Mesenchymal stem cell (in vitro differentiated cells and primary cell): Measurements from ENCODE around the gene FOSL1.

Source experiments
- DNase-seq: peaks from one replicate; pipeline ENCODE4 v3.0.0-alpha.2; 2013
- H2AFZ ChIP-seq: one replicate; pipeline ENCODE4 v1.6.1; 2013; ENCODE audit warnings: low read depth, mild to moderate bottlenecking, control low read depth, inconsistent platforms, low read length, moderate library complexity
- H2AK5ac ChIP-seq: 2 replicates; pipeline ENCODE4 v1.6.1; 2013; ENCODE audit warnings: low read length, moderate library complexity, mild to moderate bottlenecking, inconsistent platforms; ENCODE audit not compliant: severe bottlenecking
- H2BK120ac ChIP-seq: one replicate; pipeline ENCODE4 v1.6.1; 2013; ENCODE audit warnings: low read depth, mild to moderate bottlenecking, inconsistent platforms, low read length, moderate library complexity
- H2BK12ac ChIP-seq, 2 experiments: one replicate each; pipeline ENCODE4 v1.6.1; 2013; ENCODE audit warnings: inconsistent platforms in 2 of 2, low read length in 2 of 2, mild to moderate bottlenecking in 2 of 2, moderate library complexity in 2 of 2, control low read depth in 1 of 2
- H2BK15ac ChIP-seq: one replicate; pipeline ENCODE4 v1.6.1; 2013; ENCODE audit warnings: mild to moderate bottlenecking, low read depth, inconsistent platforms; ENCODE audit not compliant: poor library complexity, severe bottlenecking
- H2BK5ac ChIP-seq: 2 replicates; pipeline ENCODE4 v1.6.1; 2013; ENCODE audit warnings: low read depth, mild to moderate bottlenecking, low read length, control low read depth, inconsistent platforms; ENCODE audit not compliant: poor library complexity, severe bottlenecking
- H3K14ac ChIP-seq, 2 experiments: one replicate each; pipeline ENCODE4 v1.6.1; 2013; ENCODE audit warnings: inconsistent platforms in 2 of 2, low read length in 2 of 2, control low read depth in 1 of 2, mild to moderate bottlenecking in 1 of 2, moderate library complexity in 1 of 2
- H3K18ac ChIP-seq, 2 experiments: one replicate each; pipeline ENCODE4 v1.6.1; 2013; ENCODE audit warnings: inconsistent platforms in 2 of 2, low read length in 2 of 2, control low read depth in 1 of 2, low read depth in 1 of 2, mild to moderate bottlenecking in 1 of 2
- H3K23ac ChIP-seq, 2 experiments: one replicate each; pipeline ENCODE4 v1.6.1; 2013; ENCODE audit warnings: inconsistent platforms in 2 of 2, low read length in 2 of 2, mild to moderate bottlenecking in 2 of 2, moderate library complexity in 2 of 2, control low read depth in 1 of 2
- H3K27ac ChIP-seq: 2 replicates; pipeline ENCODE4 v1.5.1; 2013; ENCODE audit warnings: mild to moderate bottlenecking, moderate library complexity, low read length, control low read depth, inconsistent platforms; ENCODE audit not compliant: poor library complexity, severe bottlenecking
- H3K27me3 ChIP-seq, 2 experiments: 2 replicates each; pipeline versions ENCODE4 v1.6.1 to v1.7.0; 2013; ENCODE audit warnings: low read length in 2 of 2, mild to moderate bottlenecking in 2 of 2, moderate library complexity in 2 of 2, control low read depth in 1 of 2, inconsistent platforms in 1 of 2; ENCODE audit not compliant: control insufficient read depth in 1 of 2, insufficient read depth in 1 of 2
- H3K36me3 ChIP-seq, 2 experiments: 2 replicates each; pipeline versions ENCODE4 v1.6.1 to v1.7.0; 2013; ENCODE audit warnings: low read length in 2 of 2, control low read depth in 1 of 2, inconsistent platforms in 1 of 2, low read depth in 1 of 2, mild to moderate bottlenecking in 1 of 2; ENCODE audit not compliant: insufficient read depth in 2 of 2, control insufficient read depth in 1 of 2
- H3K4ac ChIP-seq, 2 experiments: one replicate each; pipeline ENCODE4 v1.6.1; 2013; ENCODE audit warnings: inconsistent platforms in 2 of 2, low read length in 2 of 2, mild to moderate bottlenecking in 2 of 2, moderate library complexity in 2 of 2, control low read depth in 1 of 2, low read depth in 1 of 2
- H3K4me1 ChIP-seq: 2 replicates; pipeline ENCODE4 v1.6.1; 2013; ENCODE audit warnings: low read depth, low read length, control low read depth; ENCODE audit not compliant: control insufficient read depth, insufficient read depth
- H3K4me2 ChIP-seq: 2 replicates; pipeline ENCODE4 v1.6.1; 2013; ENCODE audit warnings: low read length, mild to moderate bottlenecking, inconsistent platforms; ENCODE audit not compliant: poor library complexity, severe bottlenecking
- H3K4me3 ChIP-seq, 2 experiments: 2 replicates each; pipeline versions ENCODE4 v1.5.1 to v1.7.0; 2013; ENCODE audit warnings: low read length in 2 of 2, mild to moderate bottlenecking in 2 of 2, control low read depth in 1 of 2, low read depth in 1 of 2; ENCODE audit not compliant: insufficient read depth in 1 of 2
- H3K79me1 ChIP-seq: replicated peaks from 2 replicates; pipeline ENCODE4 v1.6.1; 2013; ENCODE audit warnings: mild to moderate bottlenecking, control low read depth, low read length, inconsistent platforms; ENCODE audit not compliant: poor library complexity, severe bottlenecking
- H3K9ac ChIP-seq: 2 replicates; pipeline ENCODE4 v1.7.0; 2013; ENCODE audit warnings: mild to moderate bottlenecking, low read length, moderate library complexity
- H3K9me3 ChIP-seq: 2 replicates; pipeline ENCODE4 v1.7.0; 2013; ENCODE audit warnings: mild to moderate bottlenecking, low read length; ENCODE audit not compliant: control insufficient read depth
- H4K8ac ChIP-seq: one replicate; pipeline ENCODE4 v1.6.1; 2013; ENCODE audit warnings: inconsistent platforms, mild to moderate bottlenecking, low read length, moderate library complexity
- H4K91ac ChIP-seq: one replicate; pipeline ENCODE4 v1.6.1; 2013; ENCODE audit warnings: mild to moderate bottlenecking, low read length, inconsistent platforms
- WGBS: methylation state at CpG from one replicate; pipeline ENCODE4 v1.1.7; 2013; ENCODE audit warnings: mixed read lengths; 5-methylcytosine and 5-hydroxymethylcytosine counted together

The FOSL1 gene

GRCh38 chr11:65945941-65946558, 45.9 kb upstream of the FOSL1 start:
- Histone ChIP-seq H3K79me1 (no peaks in the 10 kb centered on the region), H3K23ac (no peak overlapping the region), H3K36me3 (no peaks in the 10 kb centered on the region), H2BK5ac (no peak overlapping the region), H4K91ac (no peak overlapping the region), H3K9me3 (no peaks in the 10 kb centered on the region), H3K27me3 (peaks cover 0 to 13% of the 10 kb centered on the region in 2 experiments), H3K27ac (no peak overlapping the region), H3K18ac (no peak overlapping the region), H2BK120ac (no peak overlapping the region), H2BK15ac (no peak overlapping the region), H3K4me3 (no peak overlapping the region), H2BK12ac (no peak overlapping the region), H3K9ac (no peak overlapping the region), H3K4me1 (peaks cover 2% of the 10 kb centered on the region), H4K8ac (no peak overlapping the region), H2AFZ (no peak overlapping the region), H3K14ac (no peak overlapping the region), H3K4me2 (no peak overlapping the region), H3K4ac (no peak overlapping the region), H2AK5ac (no peak overlapping the region)
- DNase-seq, result no peak
- WGBS, result 82% methylated on average over 10 of the region's 11 CpGs

GRCh38 chr11:65945430-65945911, 45.3 kb upstream of the FOSL1 start, which contains the start of gene TSGA10IP:
Gene TSGA10IP (plus strand): TSS chr11:65945480. CDS start chr11:65945676, 196 bp downstream.
- Histone ChIP-seq H3K23ac (peak within 1 kb of the TSS in 1 of 2 experiments; percentile 9), H3K27me3 (peaks cover 0 to 13% of the 10 kb centered on the region in 2 experiments), H2BK12ac (no peak within 1 kb of the TSS), H3K36me3 (no peaks in the 10 kb centered on the region), H4K91ac (no peak within 1 kb of the TSS), H3K18ac (no peak within 1 kb of the TSS), H2BK5ac (no peak within 1 kb of the TSS), H3K4me1 (peaks cover 2% of the 10 kb centered on the region), H3K79me1 (no peaks in the 10 kb centered on the region), H2AFZ (no peak within 1 kb of the TSS), H3K4me2 (no peak within 1 kb of the TSS), H3K9me3 (no peaks in the 10 kb centered on the region), H3K4ac (no peak within 1 kb of the TSS), H4K8ac (no peak within 1 kb of the TSS), H3K14ac (no peak within 1 kb of the TSS), H2BK15ac (no peak within 1 kb of the TSS), H2AK5ac (no peak within 1 kb of the TSS), H2BK120ac (no peak within 1 kb of the TSS), H3K4me3 (no peak within 1 kb of the TSS), H3K27ac (no peak within 1 kb of the TSS), H3K9ac (no peak within 1 kb of the TSS)
- WGBS, result 45% methylated on average over 13 of the region's 13 CpGs
- DNase-seq, result no peak

GRCh38 chr11:65944767-65945166, 44.6 kb upstream of the FOSL1 start:
- 64% methylated on average over 8 of the region's 8 CpGs for WGBS
- no peak for DNase-seq

GRCh38 chr11:65944191-65944590, 44.0 kb upstream of the FOSL1 start:
- 95% methylated on average over 7 of the region's 8 CpGs for WGBS
- Histone ChIP-seq H2AFZ (no peak overlapping the region), H4K8ac (no peak overlapping the region), H3K79me1 (no peaks in the 10 kb centered on the region), H2BK15ac (no peak overlapping the region), H4K91ac (no peak overlapping the region), H3K36me3 (no peaks in the 10 kb centered on the region), H2BK120ac (no peak overlapping the region), H3K9me3 (no peaks in the 10 kb centered on the region), H3K4me3 (no peak overlapping the region), H2AK5ac (no peak overlapping the region), H3K4me1 (peaks cover 2% of the 10 kb centered on the region), H3K23ac (no peak overlapping the region), H3K27me3 (peaks cover 0 to 13% of the 10 kb centered on the region in 2 experiments), H3K18ac (no peak overlapping the region), H3K9ac (no peak overlapping the region), H2BK12ac (no peak overlapping the region), H2BK5ac (no peak overlapping the region), H3K14ac (no peak overlapping the region), H3K27ac (no peak overlapping the region), H3K4me2 (no peak overlapping the region), H3K4ac (no peak overlapping the region)
- no peak for DNase-seq

More at GRCh38 chr11:65944767-65945166, 44.6 kb upstream of the FOSL1 start:
- Histone ChIP-seq H2BK120ac (no peak overlapping the region), H3K4me1 (peaks cover 2% of the 10 kb centered on the region), H3K9me3 (no peaks in the 10 kb centered on the region), H4K8ac (no peak overlapping the region), H3K27ac (no peak overlapping the region), H2BK12ac (no peak overlapping the region), H3K79me1 (no peaks in the 10 kb centered on the region), H3K4ac (no peak overlapping the region), H3K18ac (no peak overlapping the region), H4K91ac (no peak overlapping the region), H2BK5ac (no peak overlapping the region), H3K4me2 (no peak overlapping the region), H3K4me3 (no peak overlapping the region), H2AFZ (no peak overlapping the region), H3K14ac (no peak overlapping the region), H2BK15ac (no peak overlapping the region), H3K9ac (no peak overlapping the region), H3K23ac (no peak overlapping the region), H3K27me3 (peaks cover 0 to 13% of the 10 kb centered on the region in 2 experiments), H2AK5ac (no peak overlapping the region), H3K36me3 (no peaks in the 10 kb centered on the region)
